Measurements from ENCODE around the gene MOK.
"Not testable (repeated sequence)": the region's sequence is repeated elsewhere in the genome, so short reads cannot be mapped to it uniquely, and the experiment has no call there.

The MOK gene

DNA sequence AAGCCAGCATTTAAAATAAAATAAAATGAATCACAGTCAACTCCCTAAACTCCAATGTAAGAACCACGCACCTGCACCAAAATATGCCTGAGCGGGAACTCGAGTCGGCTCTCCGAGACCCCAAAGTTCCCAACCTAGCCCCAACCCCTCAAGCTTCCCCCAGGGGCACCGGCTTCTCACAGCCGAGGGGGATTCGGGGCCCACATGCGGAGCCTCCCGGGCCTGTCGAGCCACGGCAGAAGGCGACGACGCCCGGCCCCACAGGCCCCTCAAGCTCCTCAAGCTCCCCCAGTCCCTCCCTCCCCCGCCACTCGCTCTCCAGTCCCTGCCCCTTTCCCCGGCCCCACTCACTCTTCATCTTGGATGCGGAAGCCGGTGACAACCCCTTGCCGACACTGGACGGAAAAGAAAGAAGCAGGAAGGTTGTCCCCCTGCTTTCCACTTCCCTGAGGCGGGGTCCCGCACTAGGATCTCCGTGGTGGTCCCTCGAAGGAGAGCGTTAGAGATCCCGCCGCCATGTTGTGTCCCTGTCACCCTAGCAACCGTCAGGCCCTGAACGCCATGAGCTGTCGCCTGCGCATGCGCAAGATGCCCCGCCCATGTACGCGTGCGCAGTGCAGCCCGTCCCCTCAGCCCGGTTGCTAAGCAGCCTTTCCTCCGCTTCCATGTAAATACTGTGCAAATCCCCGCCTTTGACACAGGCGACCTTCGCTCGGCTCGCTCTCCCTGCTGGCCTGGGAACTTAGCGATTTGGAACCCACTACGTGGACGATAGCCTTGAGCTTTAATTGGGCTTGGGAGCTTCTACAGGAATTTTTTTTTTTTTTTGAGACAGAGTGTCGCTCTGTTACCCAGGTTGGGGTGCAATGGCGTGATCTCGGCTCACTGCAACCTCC lies at the start of gene MOK:
Gene MOK, minus strand, starts transcription at position 554 of the 896 bp plus-strand sequence. Its CDS starts 196 bp downstream, at position 358.
- peak; percentile 86 for DNase-seq (ENCODE audit: low read depth)
- no peak for TF ChIP-seq CTCF (conservative IDR thresholded peaks at IDR 0.05; ENCODE audit: low read depth, low read length)
- peak within 1 kb of the TSS; percentile 78 for H3K4me3 ChIP-seq (ENCODE audit: low read length)

DNA sequence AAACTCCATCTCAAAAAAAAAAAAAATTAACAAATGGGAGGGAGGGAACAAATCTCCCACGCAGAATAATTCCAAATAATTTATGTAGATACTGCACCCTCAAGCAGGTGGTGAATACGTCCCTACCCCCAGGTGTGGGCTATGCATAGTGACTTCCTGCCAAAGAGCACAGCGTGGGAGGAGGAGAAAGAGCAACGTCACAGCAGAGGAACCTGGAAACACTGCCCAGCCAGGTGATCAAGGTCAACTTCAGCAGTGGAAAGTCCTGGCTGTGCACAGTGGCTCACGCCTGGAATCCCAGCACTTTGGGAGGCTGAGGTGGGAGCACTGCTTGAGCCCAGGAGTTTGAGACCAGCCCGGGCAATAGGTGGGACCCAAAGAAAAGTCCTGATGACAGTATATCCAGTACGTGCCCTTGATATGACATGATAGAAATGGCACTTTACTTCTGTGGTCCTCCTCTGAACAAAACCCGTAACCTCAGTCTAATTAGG lies 48.2 kb upstream of the MOK start:
- no peak for TF ChIP-seq CTCF (conservative IDR thresholded peaks at IDR 0.05; ENCODE audit: low read depth, low read length)
- DNase-seq (ENCODE audit: low read depth): no peak
- H3K4me3 ChIP-seq (ENCODE audit: low read length): no peak overlapping the region

- H3K4me3 ChIP-seq (ENCODE audit: low read length): no peak overlapping the region
- TF ChIP-seq CTCF (conservative IDR thresholded peaks at IDR 0.05; ENCODE audit: low read depth, low read length): no peak
- DNase-seq (ENCODE audit: low read depth): no peak
Observed at GRCh38 chr14:102352213-102352612, 47.2 kb upstream of the MOK start.

DNA sequence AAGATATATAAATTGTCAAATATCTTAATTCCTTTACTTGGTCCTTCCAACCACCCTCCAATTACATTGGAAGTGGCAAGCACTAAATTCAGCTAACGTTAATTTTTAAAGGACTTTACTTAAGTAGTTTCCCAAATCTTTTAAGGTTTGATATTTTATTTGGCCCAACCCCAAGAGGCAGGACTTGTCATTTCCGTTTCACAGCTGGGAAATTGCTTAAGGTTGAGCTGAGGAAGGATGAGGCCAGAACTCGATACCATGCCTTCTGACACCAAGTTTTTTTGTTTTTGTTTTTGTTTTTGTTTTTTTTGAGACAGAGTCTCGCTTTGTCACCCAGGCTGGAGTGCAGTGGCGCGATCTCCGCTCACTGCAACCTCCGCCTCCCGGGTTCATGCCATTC lies 46.6 kb upstream of the MOK start:
- not testable (repeated sequence) for H3K4me3 ChIP-seq (ENCODE audit: low read length); DNase-seq (ENCODE audit: low read depth)

DNA sequence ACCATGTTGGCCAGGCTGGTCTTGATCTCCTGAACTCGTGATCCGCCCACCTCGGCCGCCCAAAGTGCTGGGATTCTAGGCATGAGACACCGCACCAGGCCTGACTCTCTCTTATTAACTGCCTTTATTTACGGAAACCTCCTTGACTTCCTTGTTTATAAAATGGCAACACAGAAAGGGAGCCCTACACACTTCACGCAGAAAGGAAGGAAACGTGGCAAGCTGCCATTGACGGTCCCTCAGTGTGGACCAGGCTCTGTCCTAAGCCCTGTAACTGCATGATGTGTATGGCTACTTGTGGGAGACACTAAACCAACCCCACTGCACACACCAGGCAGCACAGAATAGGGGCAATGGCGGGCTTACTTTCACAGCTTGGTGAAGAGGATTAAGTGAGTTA lies 46.1 kb upstream of the MOK start:
- no peak overlapping the region for H3K4me3 ChIP-seq (ENCODE audit: low read length)
- no peak for DNase-seq (ENCODE audit: low read depth)
- no peak for TF ChIP-seq CTCF (conservative IDR thresholded peaks at IDR 0.05; ENCODE audit: low read depth, low read length)

- no peak overlapping the region for H3K4me3 ChIP-seq (ENCODE audit: low read length)
- no peak for DNase-seq (ENCODE audit: low read depth)
- TF ChIP-seq CTCF (conservative IDR thresholded peaks at IDR 0.05; ENCODE audit: low read depth, low read length): no peak
Observed at GRCh38 chr14:102348376-102348775, 43.4 kb upstream of the MOK start.

GRCh38 chr14:102346645-102347044 lies 41.7 kb upstream of the MOK start:
- no peak overlapping the region for H3K4me3 ChIP-seq (ENCODE audit: low read length)
- DNase-seq (ENCODE audit: low read depth): no peak
- TF ChIP-seq CTCF (conservative IDR thresholded peaks at IDR 0.05; ENCODE audit: low read depth, low read length): no peak

Data from retinal pigment epithelial cell (primary cell).